Stimulated activated CD8-positive, alpha-beta memory T cell treated with anti-CD3 and anti-CD28 coated beads, Interleukin-12 subunit alpha, Interleukin-12 subunit beta, amount 100 ng/mL, for 4 hours (primary cell): ENCODE results near the gene IFI27.

Experiments used
- DNase-seq: peaks from one replicate; pipeline ENCODE4 v3.0.0-alpha.2; 2020; ENCODE audit warnings: low read depth

IFI27 gene

GRCh38 chr14:94125659-94126418, 15.3 kb downstream of the IFI27 start:
- DNase-seq: no peak

- no peak for DNase-seq
These were observed 15.8 kb downstream of the IFI27 start for GRCh38 chr14:94126419-94126677.

GRCh38 chr14:94126800-94127199, 16.3 kb downstream of the IFI27 start:
- no peak for DNase-seq

- DNase-seq: no peak
These were observed 16.8 kb downstream of the IFI27 start for GRCh38 chr14:94127330-94127729.

- DNase-seq: no peak
These were observed 17.8 kb downstream of the IFI27 start for GRCh38 chr14:94128216-94128839.

GRCh38 chr14:94129111-94129757, 18.7 kb downstream of the IFI27 start, which contains the start of gene IFI27L2:
Gene IFI27L2, minus strand, starts transcription at chr14:94129604. Its CDS starts 40 bp downstream, at chr14:94129564.
- DNase-seq: peak; percentile 39

- no peak for DNase-seq
These were observed 19.4 kb downstream of the IFI27 start for GRCh38 chr14:94129758-94130414.

- no peak for DNase-seq
These were observed 21.9 kb downstream of the IFI27 start for GRCh38 chr14:94132285-94132887.

GRCh38 chr14:94135476-94135875, 24.9 kb downstream of the IFI27 start:
- no peak for DNase-seq

GRCh38 chr14:94136575-94137331, 26.2 kb downstream of the IFI27 start:
- DNase-seq: peak; percentile 65

- no peak for DNase-seq
These were observed 27.7 kb downstream of the IFI27 start for GRCh38 chr14:94138251-94138650.

GRCh38 chr14:94139006-94139405, 28.5 kb downstream of the IFI27 start:
- DNase-seq: no peak

- DNase-seq: no peak
These were observed 28.9 kb downstream of the IFI27 start for GRCh38 chr14:94139421-94139820.

GRCh38 chr14:94142247-94142646, 31.7 kb downstream of the IFI27 start:
- no peak for DNase-seq

GRCh38 chr14:94142836-94143235, 32.3 kb downstream of the IFI27 start:
- no peak for DNase-seq

- DNase-seq: no peak
These were observed 32.7 kb downstream of the IFI27 start for GRCh38 chr14:94143239-94143638.

GRCh38 chr14:94143711-94144110, 33.2 kb downstream of the IFI27 start:
- DNase-seq: no peak

GRCh38 chr14:94144765-94145164, 34.2 kb downstream of the IFI27 start:
- DNase-seq: no peak

GRCh38 chr14:94145902-94146527, 35.5 kb downstream of the IFI27 start:
- DNase-seq: no peak

- no peak for DNase-seq
These were observed 42.1 kb downstream of the IFI27 start for GRCh38 chr14:94152676-94153075.

- DNase-seq: no peak
These were observed 43.3 kb downstream of the IFI27 start for GRCh38 chr14:94153750-94154342.
